Measurements from ENCODE around the gene ABLIM2. TPM values are rescaled to one million over a fixed set of nuclear protein-coding genes. Genes with fewer than 3 reads are reported as not detected.

The ABLIM2 gene
- polyA plus RNA-seq, 2 donors: 12.4 to 14.4 TPM

- no peaks in the 10 kb centered on the region for H3K27me3 ChIP-seq (ENCODE audit: control insufficient read depth in 1 of 2, insufficient read depth in 2 of 2, low read length in 2 of 2)
- H3K9me3 ChIP-seq (ENCODE audit: control insufficient read depth in 2 of 2, insufficient read depth in 1 of 2, low read depth in 1 of 2, low read length in 1 of 2): peaks cover 0 to 6% of the 10 kb centered on the region in 2 donors
- H3K4me1 ChIP-seq (ENCODE audit: control insufficient read depth in 2 of 2, insufficient read depth in 2 of 2, low read length in 1 of 2): peaks cover 6 to 20% of the 10 kb centered on the region in 2 donors
- H3K36me3 ChIP-seq (ENCODE audit: control insufficient read depth in 2 of 2, insufficient read depth in 2 of 2, low read length in 1 of 2): no peaks in the 10 kb centered on the region
- H3K4me3 ChIP-seq (ENCODE audit: low read depth in 1 of 2, low read length in 2 of 2): no peak overlapping the region
- WGBS, 2 donors: 62 to 71% methylated on average over 8 of the region's 8 CpGs
- no peak overlapping the region for H3K27ac ChIP-seq (ENCODE audit: low read depth in 2 of 2, low read length in 1 of 2)
These were observed 4.0 kb upstream of the ABLIM2 start for GRCh38 chr4:8162625-8163024.

- 40 to 58% methylated on average over 3 of the region's 3 CpGs for WGBS, 2 donors
- Histone ChIP-seq H3K36me3 (ENCODE audit: control insufficient read depth in 2 of 2, insufficient read depth in 2 of 2, low read length in 1 of 2) (no peaks in the 10 kb centered on the region), H3K4me1 (ENCODE audit: control insufficient read depth in 2 of 2, insufficient read depth in 2 of 2, low read length in 1 of 2) (peaks cover 6 to 23% of the 10 kb centered on the region in 2 donors), H3K9me3 (ENCODE audit: control insufficient read depth in 2 of 2, insufficient read depth in 1 of 2, low read depth in 1 of 2, low read length in 1 of 2) (no peaks in the 10 kb centered on the region), H3K27me3 (ENCODE audit: control insufficient read depth in 1 of 2, insufficient read depth in 2 of 2, low read length in 2 of 2) (no peaks in the 10 kb centered on the region), H3K4me3 (ENCODE audit: low read depth in 1 of 2, low read length in 2 of 2) (no peak overlapping the region), H3K27ac (ENCODE audit: low read depth in 2 of 2, low read length in 1 of 2) (peak overlapping the region in 1 of 2 donors; percentile 34)
These were observed 2.0 kb upstream of the ABLIM2 start for GRCh38 chr4:8160572-8160971.

- 68 to 81% methylated on average over 4 of the region's 4 CpGs for WGBS, 2 donors
- no peaks in the 10 kb centered on the region for H3K27me3 ChIP-seq (ENCODE audit: control insufficient read depth in 1 of 2, insufficient read depth in 2 of 2, low read length in 2 of 2)
- H3K4me3 ChIP-seq (ENCODE audit: low read depth in 1 of 2, low read length in 2 of 2): no peak overlapping the region
- peak overlapping the region in 1 of 2 donors; percentile 34 for H3K27ac ChIP-seq (ENCODE audit: low read depth in 2 of 2, low read length in 1 of 2)
- no peaks in the 10 kb centered on the region for H3K36me3 ChIP-seq (ENCODE audit: control insufficient read depth in 2 of 2, insufficient read depth in 2 of 2, low read length in 1 of 2)
- peaks cover 6 to 20% of the 10 kb centered on the region in 2 donors for H3K4me1 ChIP-seq (ENCODE audit: control insufficient read depth in 2 of 2, insufficient read depth in 2 of 2, low read length in 1 of 2)
- H3K9me3 ChIP-seq (ENCODE audit: control insufficient read depth in 2 of 2, insufficient read depth in 1 of 2, low read depth in 1 of 2, low read length in 1 of 2): no peaks in the 10 kb centered on the region
These were observed 1.6 kb upstream of the ABLIM2 start for GRCh38 chr4:8160233-8160560.

GRCh38 chr4:8159537-8160232 lies 1.1 kb upstream of the ABLIM2 start:
- Histone ChIP-seq H3K9me3 (ENCODE audit: control insufficient read depth in 2 of 2, insufficient read depth in 1 of 2, low read depth in 1 of 2, low read length in 1 of 2) (no peaks in the 10 kb centered on the region), H3K27me3 (ENCODE audit: control insufficient read depth in 1 of 2, insufficient read depth in 2 of 2, low read length in 2 of 2) (no peaks in the 10 kb centered on the region), H3K36me3 (ENCODE audit: control insufficient read depth in 2 of 2, insufficient read depth in 2 of 2, low read length in 1 of 2) (no peaks in the 10 kb centered on the region), H3K4me1 (ENCODE audit: control insufficient read depth in 2 of 2, insufficient read depth in 2 of 2, low read length in 1 of 2) (peaks cover 6 to 20% of the 10 kb centered on the region in 2 donors), H3K4me3 (ENCODE audit: low read depth in 1 of 2, low read length in 2 of 2) (peak overlapping the region; percentile 68 to 81), H3K27ac (ENCODE audit: low read depth in 2 of 2, low read length in 1 of 2) (no peak overlapping the region)
- WGBS, 2 donors: 25 to 26% methylated on average over 13 of the region's 13 CpGs

GRCh38 chr4:8157944-8158709 lies 486 bp downstream of the ABLIM2 start:
- Histone ChIP-seq H3K9me3 (ENCODE audit: control insufficient read depth in 2 of 2, insufficient read depth in 1 of 2, low read depth in 1 of 2, low read length in 1 of 2) (no peaks in the 10 kb centered on the region), H3K27me3 (ENCODE audit: control insufficient read depth in 1 of 2, insufficient read depth in 2 of 2, low read length in 2 of 2) (no peaks in the 10 kb centered on the region), H3K4me1 (ENCODE audit: control insufficient read depth in 2 of 2, insufficient read depth in 2 of 2, low read length in 1 of 2) (peaks cover 3 to 20% of the 10 kb centered on the region in 2 donors), H3K4me3 (ENCODE audit: low read depth in 1 of 2, low read length in 2 of 2) (peak overlapping the region; percentile 59 to 81), H3K27ac (ENCODE audit: low read depth in 2 of 2, low read length in 1 of 2) (peak overlapping the region; percentile 8 to 37), H3K36me3 (ENCODE audit: control insufficient read depth in 2 of 2, insufficient read depth in 2 of 2, low read length in 1 of 2) (no peaks in the 10 kb centered on the region)
- 3% methylated on average over 64 to 70 of the region's 70 CpGs for WGBS, 2 donors

- Histone ChIP-seq H3K4me3 (ENCODE audit: low read depth in 1 of 2, low read length in 2 of 2) (peak overlapping the region; percentile 59 to 81), H3K9me3 (ENCODE audit: control insufficient read depth in 2 of 2, insufficient read depth in 1 of 2, low read depth in 1 of 2, low read length in 1 of 2) (no peaks in the 10 kb centered on the region), H3K27ac (ENCODE audit: low read depth in 2 of 2, low read length in 1 of 2) (peak overlapping the region in 1 of 2 donors; percentile 6), H3K4me1 (ENCODE audit: control insufficient read depth in 2 of 2, insufficient read depth in 2 of 2, low read length in 1 of 2) (peaks cover 3 to 20% of the 10 kb centered on the region in 2 donors), H3K27me3 (ENCODE audit: control insufficient read depth in 1 of 2, insufficient read depth in 2 of 2, low read length in 2 of 2) (no peaks in the 10 kb centered on the region), H3K36me3 (ENCODE audit: control insufficient read depth in 2 of 2, insufficient read depth in 2 of 2, low read length in 1 of 2) (no peaks in the 10 kb centered on the region)
- WGBS, 2 donors: 20 to 33% methylated on average over 15 of the region's 15 CpGs
These were observed 1.1 kb downstream of the ABLIM2 start for GRCh38 chr4:8157496-8157895.

GRCh38 chr4:8156617-8157016 lies 2.0 kb downstream of the ABLIM2 start:
- Histone ChIP-seq H3K4me1 (ENCODE audit: control insufficient read depth in 2 of 2, insufficient read depth in 2 of 2, low read length in 1 of 2) (peaks cover 3 to 20% of the 10 kb centered on the region in 2 donors), H3K36me3 (ENCODE audit: control insufficient read depth in 2 of 2, insufficient read depth in 2 of 2, low read length in 1 of 2) (peaks cover 0 to 5% of the 10 kb centered on the region in 2 donors), H3K9me3 (ENCODE audit: control insufficient read depth in 2 of 2, insufficient read depth in 1 of 2, low read depth in 1 of 2, low read length in 1 of 2) (no peaks in the 10 kb centered on the region), H3K27ac (ENCODE audit: low read depth in 2 of 2, low read length in 1 of 2) (no peak overlapping the region), H3K27me3 (ENCODE audit: control insufficient read depth in 1 of 2, insufficient read depth in 2 of 2, low read length in 2 of 2) (no peaks in the 10 kb centered on the region), H3K4me3 (ENCODE audit: low read depth in 1 of 2, low read length in 2 of 2) (peak overlapping the region in 1 of 2 donors; percentile 59)
- WGBS, 2 donors: 66 to 70% methylated on average over 8 of the region's 8 CpGs

- no peaks in the 10 kb centered on the region for H3K9me3 ChIP-seq (ENCODE audit: control insufficient read depth in 2 of 2, insufficient read depth in 1 of 2, low read depth in 1 of 2, low read length in 1 of 2)
- peaks cover 0 to 5% of the 10 kb centered on the region in 2 donors for H3K36me3 ChIP-seq (ENCODE audit: control insufficient read depth in 2 of 2, insufficient read depth in 2 of 2, low read length in 1 of 2)
- H3K4me1 ChIP-seq (ENCODE audit: control insufficient read depth in 2 of 2, insufficient read depth in 2 of 2, low read length in 1 of 2): peaks cover 3 to 20% of the 10 kb centered on the region in 2 donors
- H3K27ac ChIP-seq (ENCODE audit: low read depth in 2 of 2, low read length in 1 of 2): no peak overlapping the region
- 89 to 93% methylated on average over 14 of the region's 14 CpGs for WGBS, 2 donors
- no peak overlapping the region for H3K4me3 ChIP-seq (ENCODE audit: low read depth in 1 of 2, low read length in 2 of 2)
- H3K27me3 ChIP-seq (ENCODE audit: control insufficient read depth in 1 of 2, insufficient read depth in 2 of 2, low read length in 2 of 2): no peaks in the 10 kb centered on the region
These were observed 2.8 kb downstream of the ABLIM2 start for GRCh38 chr4:8155660-8156421.

- H3K27me3 ChIP-seq (ENCODE audit: control insufficient read depth in 1 of 2, insufficient read depth in 2 of 2, low read length in 2 of 2): no peaks in the 10 kb centered on the region
- no peak overlapping the region for H3K27ac ChIP-seq (ENCODE audit: low read depth in 2 of 2, low read length in 1 of 2)
- WGBS, 2 donors: 66 to 68% methylated on average over 6 of the region's 6 CpGs
- no peak overlapping the region for H3K4me3 ChIP-seq (ENCODE audit: low read depth in 1 of 2, low read length in 2 of 2)
- peaks cover 3 to 16% of the 10 kb centered on the region in 2 donors for H3K4me1 ChIP-seq (ENCODE audit: control insufficient read depth in 2 of 2, insufficient read depth in 2 of 2, low read length in 1 of 2)
- no peaks in the 10 kb centered on the region for H3K9me3 ChIP-seq (ENCODE audit: control insufficient read depth in 2 of 2, insufficient read depth in 1 of 2, low read depth in 1 of 2, low read length in 1 of 2)
- peaks cover 0 to 6% of the 10 kb centered on the region in 2 donors for H3K36me3 ChIP-seq (ENCODE audit: control insufficient read depth in 2 of 2, insufficient read depth in 2 of 2, low read length in 1 of 2)
These were observed 3.6 kb downstream of the ABLIM2 start for GRCh38 chr4:8155048-8155447.

All from esophagus (tissue), 2 donors.